Measurements from ENCODE around the gene GNRH2.

DNA sequence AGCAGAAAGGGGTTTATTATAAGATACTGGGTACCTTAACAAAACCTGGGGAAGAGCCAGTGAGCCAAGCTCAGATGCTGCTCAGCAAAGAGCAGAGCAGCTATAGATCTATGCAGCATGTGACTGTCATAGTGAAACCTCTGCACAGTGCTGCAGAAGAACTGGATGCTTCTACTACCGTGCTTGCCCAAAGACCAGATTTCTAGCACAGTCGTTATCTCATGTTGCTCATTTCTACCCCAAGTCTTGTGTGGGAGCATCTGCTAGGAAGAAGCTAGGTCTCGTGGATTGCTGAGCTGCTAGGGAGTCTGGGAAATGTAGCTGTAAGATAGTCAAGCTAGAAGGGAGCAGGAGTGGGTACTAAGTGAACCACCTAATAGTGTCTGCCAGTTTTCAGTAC, 31.7 kb upstream of the GNRH2 start:
- TF ChIP-seq CTCF (IDR thresholded peaks at IDR 0.05 in 4 of 5, conservative IDR thresholded peaks at IDR 0.05 in 1 of 5) (no peak), POLR2A (IDR thresholded peaks at IDR 0.05) (no peak)

Data from gastrocnemius medialis (tissue), 4 donors.